C4-2B (cell line): Measurements from ENCODE around the gene SLC51B.

Source experiments
- ZFX ChIP-seq: fragments of 450-650 bp; IDR thresholded peaks from 2 replicates; pipeline ENCODE4 v1.6.1; 2017
- TF ChIP-seq, protein P1 (sequence below): fragments of 450-650 bp; conservative IDR thresholded peaks from 2 replicates; pipeline ENCODE4 v1.5.1; 2017; ENCODE audit warnings: mild to moderate bottlenecking

DNA sequence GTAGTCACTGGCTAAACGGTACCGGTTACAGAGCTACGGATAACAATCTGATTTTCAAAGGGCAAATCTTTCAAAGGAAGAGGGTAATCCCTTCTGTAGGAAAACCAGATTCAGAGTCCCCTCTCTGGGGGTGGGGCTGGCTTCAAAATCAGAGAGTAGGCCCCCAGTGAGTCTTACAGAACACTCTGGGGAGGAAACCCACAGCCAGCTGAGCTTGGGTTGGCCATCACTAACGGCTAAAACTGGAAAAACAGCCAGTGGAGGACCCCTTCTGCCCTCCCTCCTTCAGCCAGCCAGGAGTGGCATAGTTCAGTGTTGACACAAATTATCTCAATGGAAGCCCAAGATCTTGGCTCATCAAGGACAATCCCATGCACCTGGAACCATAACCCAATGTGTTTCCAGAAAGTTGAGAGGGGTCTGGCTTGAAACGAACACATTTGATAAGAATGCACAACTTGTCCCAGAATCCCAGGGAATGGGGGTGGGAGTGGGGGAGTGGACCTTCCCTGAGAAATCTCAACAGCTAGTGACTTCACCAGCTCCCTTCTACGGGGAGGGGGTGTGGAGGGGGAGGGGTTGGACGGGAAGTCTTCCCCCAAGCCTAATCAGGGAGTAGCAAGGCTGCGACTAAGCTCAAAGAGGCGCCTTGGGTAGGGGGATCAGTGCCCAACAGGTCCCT is 21.6 kb downstream of the SLC51B start:
- TF ChIP-seq, protein P1, sequence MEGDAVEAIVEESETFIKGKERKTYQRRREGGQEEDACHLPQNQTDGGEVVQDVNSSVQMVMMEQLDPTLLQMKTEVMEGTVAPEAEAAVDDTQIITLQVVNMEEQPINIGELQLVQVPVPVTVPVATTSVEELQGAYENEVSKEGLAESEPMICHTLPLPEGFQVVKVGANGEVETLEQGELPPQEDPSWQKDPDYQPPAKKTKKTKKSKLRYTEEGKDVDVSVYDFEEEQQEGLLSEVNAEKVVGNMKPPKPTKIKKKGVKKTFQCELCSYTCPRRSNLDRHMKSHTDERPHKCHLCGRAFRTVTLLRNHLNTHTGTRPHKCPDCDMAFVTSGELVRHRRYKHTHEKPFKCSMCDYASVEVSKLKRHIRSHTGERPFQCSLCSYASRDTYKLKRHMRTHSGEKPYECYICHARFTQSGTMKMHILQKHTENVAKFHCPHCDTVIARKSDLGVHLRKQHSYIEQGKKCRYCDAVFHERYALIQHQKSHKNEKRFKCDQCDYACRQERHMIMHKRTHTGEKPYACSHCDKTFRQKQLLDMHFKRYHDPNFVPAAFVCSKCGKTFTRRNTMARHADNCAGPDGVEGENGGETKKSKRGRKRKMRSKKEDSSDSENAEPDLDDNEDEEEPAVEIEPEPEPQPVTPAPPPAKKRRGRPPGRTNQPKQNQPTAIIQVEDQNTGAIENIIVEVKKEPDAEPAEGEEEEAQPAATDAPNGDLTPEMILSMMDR: no peak
- TF ChIP-seq ZFX: no peak
